Activated naive CD4-positive, alpha-beta T cell treated with anti-CD3 and anti-CD28 coated beads, Interleukin-2, amount 10 ng/mL, durations not matched to agents 7 days and 5 days (primary cell): ENCODE results near the gene EDC4.
A peak's percentile ranks its signal among the peaks of the same experiment; 100 is the strongest.

Source experiments
- CTCF ChIA-PET: fragments of 350-600 bp; sonication (Branson Sonifier 250); formaldehyde crosslinking; loops from one replicate; lab custom pipeline; 2021; ENCODE audit warnings: antibody characterized with exemption; lab: Charles Lee
- DNase-seq: peaks from one replicate; pipeline ENCODE4 v3.0.0-alpha.2; 2020
- H3K27ac Mint-ChIP-seq: one replicate; pipeline ENCODE4 v1.8.0; 2021; ENCODE audit warnings: mild to moderate bottlenecking, moderate library complexity, mixed read lengths
- H3K27me3 Mint-ChIP-seq: one replicate; pipeline ENCODE4 v1.8.0; 2021; ENCODE audit warnings: mild to moderate bottlenecking, mixed read lengths
- H3K36me3 Mint-ChIP-seq: one replicate; pipeline ENCODE4 v1.8.0; 2021; ENCODE audit warnings: mixed read lengths
- H3K4me1 Mint-ChIP-seq: one replicate; pipeline ENCODE4 v1.8.0; 2021; ENCODE audit warnings: mixed read lengths
- H3K4me3 Mint-ChIP-seq: one replicate; pipeline ENCODE4 v1.8.0; 2021; ENCODE audit warnings: mild to moderate bottlenecking, moderate library complexity, mixed read lengths
- H3K9me3 Mint-ChIP-seq: one replicate; pipeline ENCODE4 v1.8.0; 2021; ENCODE audit warnings: mixed read lengths

EDC4 gene

DNA sequence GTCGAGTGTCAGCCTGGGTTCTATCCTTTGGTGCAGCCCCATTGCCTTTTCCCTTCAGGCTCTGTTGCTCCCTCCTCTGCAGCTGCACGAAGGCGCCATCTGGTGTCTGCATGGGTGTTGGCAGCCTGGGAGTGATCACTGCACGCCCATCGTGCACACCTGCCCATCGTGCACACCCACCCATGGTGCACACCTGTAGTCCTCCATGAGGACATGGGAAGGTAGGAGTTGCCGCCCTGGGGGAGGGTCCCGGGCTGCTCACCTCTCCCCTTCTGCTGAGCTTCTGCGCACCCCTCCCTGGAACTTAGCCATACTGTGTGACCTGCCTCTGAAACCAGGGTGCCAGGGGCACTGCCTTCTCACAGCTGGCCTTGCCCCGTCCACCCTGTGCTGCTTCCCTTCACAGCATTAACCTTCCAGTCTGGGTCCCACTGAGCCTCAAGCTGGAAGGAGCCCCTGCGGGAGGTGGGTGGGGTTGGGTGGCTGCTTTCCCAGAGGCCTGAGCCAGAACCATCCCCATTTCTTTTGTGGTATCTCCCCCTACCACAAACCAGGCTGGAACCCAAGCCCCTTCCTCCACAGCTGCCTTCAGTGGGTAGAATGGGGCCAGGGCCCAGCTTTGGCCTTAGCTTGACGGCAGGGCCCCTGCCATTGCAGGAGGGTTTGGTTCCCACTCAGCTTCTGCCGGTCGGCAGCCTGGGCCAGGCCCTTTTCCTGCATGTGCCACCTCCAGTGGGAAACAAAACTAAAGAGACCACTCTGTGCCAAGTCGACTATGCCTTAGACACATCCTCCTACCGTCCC, 55.9 kb downstream of the EDC4 start:
- H3K4me3 Mint-ChIP-seq = no peak overlapping the region
- H3K9me3 Mint-ChIP-seq = no peaks in the 10 kb centered on the region
- H3K36me3 Mint-ChIP-seq = peaks cover 21% of the 10 kb centered on the region
- no peaks in the 10 kb centered on the region for H3K27me3 Mint-ChIP-seq
- H3K4me1 Mint-ChIP-seq = peaks cover 4% of the 10 kb centered on the region
- CTCF ChIA-PET = interaction anchor here (0.6 to 6.3 kb wide), 16 partner anchors 11 to 408 kb away, joined by 3 to 49 read pairs (median 4); partner anchors contain the start of gene NRN1L
- peak; percentile 88 for DNase-seq
- H3K27ac Mint-ChIP-seq = peak overlapping the region; percentile 58

DNA sequence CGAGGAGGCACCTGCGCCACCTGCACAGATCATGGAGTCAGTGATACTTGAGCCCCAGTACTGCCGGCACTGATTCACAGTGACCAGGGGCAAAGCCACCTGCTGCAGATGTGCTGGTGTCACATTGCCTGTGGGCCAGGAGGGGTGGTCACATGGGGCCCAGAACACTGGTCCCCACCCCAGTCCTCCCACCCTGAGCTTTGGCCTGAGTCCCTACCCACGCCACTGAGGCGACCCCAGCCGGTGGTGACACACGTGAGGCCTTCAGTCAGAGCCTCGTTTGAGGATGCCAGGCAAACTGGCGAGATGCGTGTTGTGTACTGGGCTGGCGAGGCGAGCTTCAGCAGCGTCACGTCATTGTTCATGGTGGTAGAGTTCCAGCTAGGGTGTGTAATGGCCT, 57.3 kb downstream of the EDC4 start:
- no peaks in the 10 kb centered on the region for H3K27me3 Mint-ChIP-seq
- no peaks in the 10 kb centered on the region for H3K9me3 Mint-ChIP-seq
- no peak for DNase-seq
- H3K36me3 Mint-ChIP-seq = peaks cover 31% of the 10 kb centered on the region
- CTCF ChIA-PET = interaction anchor here (1.0 to 6.3 kb wide), 3 partner anchors 11 to 115 kb away, joined by 3 to 49 read pairs (median 16); no protein-coding TSS in a partner anchor
- H3K27ac Mint-ChIP-seq = no peak overlapping the region
- H3K4me1 Mint-ChIP-seq = peaks cover 18% of the 10 kb centered on the region
- no peak overlapping the region for H3K4me3 Mint-ChIP-seq

DNA sequence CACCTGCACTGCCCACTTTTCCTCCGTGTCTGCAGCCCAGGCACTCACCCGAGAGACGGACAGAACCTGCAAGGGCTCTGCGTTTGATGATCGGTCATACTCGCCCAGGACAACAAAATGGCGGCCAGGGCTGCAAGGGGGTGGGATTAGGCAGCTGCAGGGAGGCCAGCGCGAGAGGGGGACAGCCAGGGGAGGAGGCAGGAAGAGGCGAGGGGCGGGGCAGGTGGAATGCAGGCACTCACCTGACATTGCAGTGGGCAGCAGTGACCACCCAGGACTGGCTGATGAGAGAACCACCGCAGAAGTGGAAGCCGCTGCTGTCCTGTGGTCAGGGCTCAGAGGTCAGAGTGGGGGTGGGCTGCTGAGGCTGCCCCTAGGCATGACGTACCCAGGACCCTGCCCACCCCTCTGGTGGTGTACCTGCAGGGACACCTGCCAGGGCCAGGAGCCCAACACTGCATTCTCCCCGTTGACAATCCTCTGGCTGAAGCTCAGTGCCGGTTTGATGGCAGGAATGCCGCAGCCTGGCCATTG, 57.9 kb downstream of the EDC4 start:
- H3K27me3 Mint-ChIP-seq = no peaks in the 10 kb centered on the region
- H3K4me3 Mint-ChIP-seq = no peak overlapping the region
- CTCF ChIA-PET = interaction anchor here (1.6 to 6.3 kb wide), 2 partner anchors 48 to 114 kb away, joined by 5 to 49 read pairs; no protein-coding TSS in a partner anchor
- H3K9me3 Mint-ChIP-seq = no peaks in the 10 kb centered on the region
- peaks cover 23% of the 10 kb centered on the region for H3K4me1 Mint-ChIP-seq
- DNase-seq = no peak
- peaks cover 37% of the 10 kb centered on the region for H3K36me3 Mint-ChIP-seq
- no peak overlapping the region for H3K27ac Mint-ChIP-seq
